CD4-positive, alpha-beta T cell treated with Interleukin-17A for 4 hours (primary cell): ENCODE results near the gene TBX4.

Source experiments
- DNase-seq: peaks from one replicate; pipeline ENCODE4 v3.0.0-alpha.2; 2020; ENCODE audit warnings: mixed read lengths

Gene TBX4

DNA sequence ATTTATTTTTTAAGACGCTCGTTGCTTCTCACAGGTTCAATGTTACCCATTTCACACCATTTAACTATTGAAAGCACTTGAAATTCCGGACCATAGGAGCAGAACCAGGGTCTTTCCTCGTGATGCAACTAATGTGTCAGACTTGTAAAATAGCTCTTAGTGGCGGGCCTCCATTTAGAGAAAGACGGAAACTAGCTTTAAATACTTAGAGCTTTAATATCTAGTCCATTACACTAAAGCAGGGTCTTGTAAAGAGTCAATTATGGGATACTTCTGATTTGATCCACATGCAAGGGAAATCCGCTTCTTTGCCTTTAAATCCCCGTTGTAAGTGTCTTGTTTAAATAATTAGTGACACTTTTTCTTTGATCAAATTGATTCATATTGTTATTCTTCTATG lies 82.2 kb downstream of the TBX4 start:
- no peak for DNase-seq
